ENCODE results near the gene DPYSL3.

Gene DPYSL3

GRCh38 chr5:147437161-147437596 is 72.7 kb downstream of the DPYSL3 start:
- no peak for DNase-seq (ENCODE audit: low spot score)

- no peak for DNase-seq (ENCODE audit: low spot score)
Measured at GRCh38 chr5:147436596-147436995, 73.3 kb downstream of the DPYSL3 start.

- DNase-seq (ENCODE audit: low spot score), result no peak
Measured at GRCh38 chr5:147434049-147434448, 75.8 kb downstream of the DPYSL3 start.

- no peak for DNase-seq (ENCODE audit: low spot score)
Measured at GRCh38 chr5:147432323-147432722, 77.5 kb downstream of the DPYSL3 start.

- DNase-seq (ENCODE audit: low spot score), result no peak
Measured at GRCh38 chr5:147431586-147431985, 78.3 kb downstream of the DPYSL3 start.

- no peak for DNase-seq (ENCODE audit: low spot score)
Measured at GRCh38 chr5:147430628-147431027, 79.2 kb downstream of the DPYSL3 start.

GRCh38 chr5:147427521-147428401 is 82.1 kb downstream of the DPYSL3 start:
- DNase-seq (ENCODE audit: low spot score), result no peak

- no peak for DNase-seq (ENCODE audit: low spot score)
Measured at GRCh38 chr5:147426640-147427327, 83.1 kb downstream of the DPYSL3 start.

GRCh38 chr5:147418613-147419012 is 91.3 kb downstream of the DPYSL3 start:
- no peak for DNase-seq (ENCODE audit: low spot score)

GRCh38 chr5:147417135-147417813 is 92.6 kb downstream of the DPYSL3 start:
- DNase-seq (ENCODE audit: low spot score), result no peak

GRCh38 chr5:147415651-147416050 is 94.2 kb downstream of the DPYSL3 start:
- DNase-seq (ENCODE audit: low spot score), result no peak

- no peak for DNase-seq (ENCODE audit: low spot score)
Measured at GRCh38 chr5:147413266-147413665, 96.6 kb downstream of the DPYSL3 start.

GRCh38 chr5:147412561-147412960 is 97.3 kb downstream of the DPYSL3 start:
- no peak for DNase-seq (ENCODE audit: low spot score)

GRCh38 chr5:147411359-147412319 is 98.2 kb downstream of the DPYSL3 start:
- DNase-seq (ENCODE audit: low spot score), result no peak

GRCh38 chr5:147410496-147411358 is 99.1 kb downstream of the DPYSL3 start:
- no peak for DNase-seq (ENCODE audit: low spot score)

GRCh38 chr5:147408980-147409379 is 100.9 kb downstream of the DPYSL3 start:
- DNase-seq (ENCODE audit: low spot score), result no peak

- DNase-seq (ENCODE audit: low spot score), result no peak
Measured at GRCh38 chr5:147407094-147407681, 102.7 kb downstream of the DPYSL3 start.

GRCh38 chr5:147406636-147407035 is 103.2 kb downstream of the DPYSL3 start:
- DNase-seq (ENCODE audit: low spot score), result no peak

GRCh38 chr5:147404706-147405105 is 105.2 kb downstream of the DPYSL3 start:
- no peak for DNase-seq (ENCODE audit: low spot score)
